AG04450 (cell line): ENCODE data around the gene DNAJC22. TPM values are rescaled to one million over a fixed set of nuclear protein-coding genes. Genes with fewer than 3 reads are reported as not detected.
A peak's percentile ranks its signal among the peaks of the same experiment; 100 is the strongest.

Experiments
- CTCF ChIA-PET: fragments of 300-600, 350-600 bp; formaldehyde crosslinking; extraction: SDS; loops from one replicate; lab custom pipeline; 2022; ENCODE audit warnings: antibody characterized with exemption, inconsistent platforms; lab: Charles Lee
- POLR2A ChIA-PET: fragments of 350-600 bp; formaldehyde crosslinking; extraction: SDS; loops from one replicate; lab custom pipeline; 2021; ENCODE audit warnings: antibody characterized with exemption, inconsistent platforms; lab: Yijun Ruan, JAX
- DNase-seq: peaks from one replicate; pipeline ENCODE4 v3.0.0-alpha.2; 2011; ENCODE audit warnings: low read depth, low spot score
- H3K27ac ChIP-seq: one replicate; pipeline ENCODE4 v1.5.1; 2012; ENCODE audit warnings: low read depth, low read length, control low read depth
- H3K27me3 ChIP-seq: one replicate; pipeline ENCODE4 v1.6.0; 2012; ENCODE audit warnings: low read length; ENCODE audit not compliant: control insufficient read depth, insufficient read depth
- H3K4me3 ChIP-seq: 2 replicates; pipeline ENCODE4 v1.5.1; 2011; ENCODE audit warnings: mild to moderate bottlenecking, low read depth, low read length, control low read depth
- H3K9me3 ChIP-seq: 2 replicates; pipeline ENCODE4 v1.5.1; 2012; ENCODE audit warnings: low read length; ENCODE audit not compliant: control insufficient read depth, insufficient read depth
- polyA plus RNA-seq: library from polyadenylated mRNA; depleted of rRNA; stranded (reverse); fragments of >200 nt; gene quantifications from 2 replicates; pipeline ENCODE4 v1.2.3, GENCODE V29; 2011
- TF ChIP-seq, protein P1 (sequence below): IDR thresholded peaks from 2 replicates; pipeline ENCODE4 v1.5.1; 2011; ENCODE audit warnings: low read depth, low read length, control low read depth, inconsistent platforms

Gene DNAJC22
- polyA plus RNA-seq, 1 experiment = 12.2 TPM

GRCh38 chr12:49345051-49345824 is 1.4 kb upstream of the DNAJC22 start:
- POLR2A ChIA-PET = no interaction called here

DNA sequence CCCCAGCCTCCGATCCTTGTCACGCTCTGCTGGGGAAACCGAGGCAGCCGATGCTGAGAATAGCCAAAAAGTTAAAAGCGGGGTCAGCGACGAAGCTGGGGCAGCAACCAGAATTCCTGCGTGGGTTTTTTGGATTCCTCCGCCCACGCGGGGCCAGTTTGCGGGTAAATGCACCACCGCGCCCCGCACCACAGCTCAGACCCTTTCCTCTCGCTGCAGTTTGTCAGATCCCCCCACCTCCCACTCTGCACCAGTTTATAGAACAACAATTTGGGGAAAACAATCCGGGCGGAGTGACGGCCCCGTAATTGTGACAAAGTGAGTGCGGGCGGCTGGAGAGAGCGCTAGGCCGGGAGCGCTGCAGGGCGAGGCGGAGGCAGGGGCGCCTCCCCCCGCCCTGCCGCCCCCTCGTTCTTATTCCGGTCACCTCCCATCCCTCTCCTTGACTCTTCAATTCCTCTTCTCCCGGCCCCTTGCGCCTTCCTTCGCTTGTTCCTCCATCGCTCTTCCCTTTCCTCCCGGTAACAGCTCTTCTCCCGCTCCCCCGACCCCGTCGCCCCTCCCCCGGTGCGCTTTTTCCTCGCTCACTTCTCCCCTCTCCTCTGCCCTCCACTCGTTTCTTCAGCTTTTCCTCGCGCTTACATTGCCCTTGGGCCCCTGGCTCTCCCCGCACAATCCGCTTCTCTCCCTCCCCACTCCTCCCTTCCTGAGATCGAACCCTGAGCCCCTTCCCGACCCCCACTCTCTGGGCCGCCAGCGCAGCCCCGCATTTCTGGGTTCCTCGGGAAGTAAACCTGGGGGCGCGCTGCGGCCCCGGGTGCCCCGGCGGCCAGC is 646 bp upstream of the DNAJC22 start:
- POLR2A ChIA-PET = interaction anchor here (2.5 kb wide), 1 partner anchor 14 kb away, joined by 7 read pairs; no protein-coding TSS in a partner anchor
- DNase-seq = no peak
- peaks cover 59% of the 10 kb centered on the region for H3K27me3 ChIP-seq
- TF ChIP-seq, protein P1, sequence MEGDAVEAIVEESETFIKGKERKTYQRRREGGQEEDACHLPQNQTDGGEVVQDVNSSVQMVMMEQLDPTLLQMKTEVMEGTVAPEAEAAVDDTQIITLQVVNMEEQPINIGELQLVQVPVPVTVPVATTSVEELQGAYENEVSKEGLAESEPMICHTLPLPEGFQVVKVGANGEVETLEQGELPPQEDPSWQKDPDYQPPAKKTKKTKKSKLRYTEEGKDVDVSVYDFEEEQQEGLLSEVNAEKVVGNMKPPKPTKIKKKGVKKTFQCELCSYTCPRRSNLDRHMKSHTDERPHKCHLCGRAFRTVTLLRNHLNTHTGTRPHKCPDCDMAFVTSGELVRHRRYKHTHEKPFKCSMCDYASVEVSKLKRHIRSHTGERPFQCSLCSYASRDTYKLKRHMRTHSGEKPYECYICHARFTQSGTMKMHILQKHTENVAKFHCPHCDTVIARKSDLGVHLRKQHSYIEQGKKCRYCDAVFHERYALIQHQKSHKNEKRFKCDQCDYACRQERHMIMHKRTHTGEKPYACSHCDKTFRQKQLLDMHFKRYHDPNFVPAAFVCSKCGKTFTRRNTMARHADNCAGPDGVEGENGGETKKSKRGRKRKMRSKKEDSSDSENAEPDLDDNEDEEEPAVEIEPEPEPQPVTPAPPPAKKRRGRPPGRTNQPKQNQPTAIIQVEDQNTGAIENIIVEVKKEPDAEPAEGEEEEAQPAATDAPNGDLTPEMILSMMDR = no peak
- CTCF ChIA-PET = interaction anchor here (0.6 to 5.5 kb wide), 9 partner anchors 8 to 1284 kb away, joined by 3 to 123 read pairs (median 10); no protein-coding TSS in a partner anchor
- no peaks in the 10 kb centered on the region; the same call in 1 of the 2 replicates for H3K9me3 ChIP-seq
- H3K27ac ChIP-seq = no peak overlapping the region
- peak overlapping the region; percentile 46 for H3K4me3 ChIP-seq

More at GRCh38 chr12:49345051-49345824, 1.4 kb upstream of the DNAJC22 start:
- Histone ChIP-seq H3K27ac (no peak overlapping the region), H3K4me3 (peak overlapping the region; percentile 46), H3K27me3 (peaks cover 66% of the 10 kb centered on the region), H3K9me3 (no peaks in the 10 kb centered on the region; the same call in 1 of the 2 replicates)
- TF ChIP-seq, protein P1 = no peak
- CTCF ChIA-PET = interaction anchor here (3.6 to 5.5 kb wide), 2 partner anchors 12 to 13 kb away, joined by 52 to 123 read pairs; no protein-coding TSS in a partner anchor
- no peak for DNase-seq

GRCh38 chr12:49347311-49348193 is 864 bp downstream of the DNAJC22 start:
- ChIA-PET CTCF (interaction anchor here (0.6 to 5.5 kb wide), 45 partner anchors 9 to 276 kb away, joined by 3 to 123 read pairs (median 5); partner anchors contain the start of genes C1QL4, PRPF40B, PRPH and SPATS2), POLR2A (interaction anchor here (0.6 to 2.5 kb wide), 11 partner anchors 10 to 394 kb away, joined by 3 to 7 read pairs (median 4); partner anchors contain the start of genes C1QL4, PRPH, SPATS2 and TMBIM6)
- DNase-seq = peak; percentile 77
- H3K4me3 ChIP-seq = peak overlapping the region; percentile 66
- peaks cover 45% of the 10 kb centered on the region for H3K27me3 ChIP-seq
- H3K27ac ChIP-seq = peak overlapping the region; percentile 39
- TF ChIP-seq, protein P1 = peak; percentile 87
- no peaks in the 10 kb centered on the region; the same call in 1 of the 2 replicates for H3K9me3 ChIP-seq

- ChIA-PET POLR2A (interaction anchor here (0.9 kb wide), 1 partner anchor 19 kb away, joined by 3 read pairs; the partner anchor contains the start of gene SPATS2), CTCF (interaction anchor here (3.6 to 5.5 kb wide), 3 partner anchors 9 to 164 kb away, joined by 47 to 123 read pairs (median 52); no protein-coding TSS in a partner anchor)
These were observed 2.1 kb downstream of the DNAJC22 start for GRCh38 chr12:49348781-49349180.

More at GRCh38 chr12:49348781-49349180, 2.1 kb downstream of the DNAJC22 start:
- no peaks in the 10 kb centered on the region; the same call in 1 of the 2 replicates for H3K9me3 ChIP-seq
- H3K27ac ChIP-seq = no peak overlapping the region
- H3K4me3 ChIP-seq = no peak overlapping the region; the same call in 1 of the 2 replicates
- TF ChIP-seq, protein P1 = no peak
- no peak for DNase-seq
- peaks cover 34% of the 10 kb centered on the region for H3K27me3 ChIP-seq
